Measurements from ENCODE around the gene FERMT3. TPM values are rescaled to one million over a fixed set of nuclear protein-coding genes. Genes with fewer than 3 reads are reported as not detected.

FERMT3 gene
- total RNA-seq, 2 experiments from 2014 or later = 210 to 217 TPM

- CTCF ChIA-PET = interaction anchor here (0.8 to 3.4 kb wide), 18 partner anchors 10 to 1440 kb away, joined by 3 to 36 read pairs (median 6); partner anchors contain the start of genes CCDC88B, ESRRA, FERMT3 and FKBP2
- Mint-ChIP-seq H3K9me3 (ENCODE audit: low read depth) (no peaks in the 10 kb centered on the region), H3K4me1 (peaks cover 40% of the 10 kb centered on the region), H3K27me3 (no peaks in the 10 kb centered on the region), H3K4me3 (peak overlapping the region; percentile 87), H3K36me3 (peaks cover 3% of the 10 kb centered on the region), H3K27ac (peak overlapping the region; percentile 88)
- ATAC-seq (peak; percentile 48), DNase-seq (peak; percentile 85)
These were observed 20.1 kb downstream of the FERMT3 start for GRCh38 chr11:64226507-64227051.

- Mint-ChIP-seq H3K9me3 (ENCODE audit: low read depth) (no peaks in the 10 kb centered on the region), H3K27ac (peak overlapping the region; percentile 88), H3K27me3 (no peaks in the 10 kb centered on the region), H3K4me1 (peaks cover 46% of the 10 kb centered on the region), H3K36me3 (peaks cover 1% of the 10 kb centered on the region), H3K4me3 (peak overlapping the region; percentile 87)
- CTCF ChIA-PET = interaction anchor here (1.1 to 3.4 kb wide), 10 partner anchors 9 to 90 kb away, joined by 3 to 36 read pairs (median 10); partner anchors contain the start of genes ESRRA, FERMT3, PLCB3 and PPP1R14B
- DNase-seq (no peak), ATAC-seq (no peak)
These were observed 21.0 kb downstream of the FERMT3 start for GRCh38 chr11:64227405-64227956.

GRCh38 chr11:64229090-64229743, 22.7 kb downstream of the FERMT3 start:
- ATAC-seq (no peak), DNase-seq (no peak)
- Mint-ChIP-seq H3K4me1 (peaks cover 49% of the 10 kb centered on the region), H3K36me3 (peaks cover 1% of the 10 kb centered on the region), H3K27ac (peak overlapping the region; percentile 85), H3K27me3 (no peaks in the 10 kb centered on the region), H3K9me3 (ENCODE audit: low read depth) (no peaks in the 10 kb centered on the region), H3K4me3 (peak overlapping the region; percentile 76)
- CTCF ChIA-PET = interaction anchor here (0.6 to 3.5 kb wide), 6 partner anchors 22 to 102 kb away, joined by 3 to 18 read pairs (median 4); partner anchors contain the start of genes FERMT3 and PLCB3

- peak overlapping the region; percentile 85 for H3K27ac Mint-ChIP-seq
- ATAC-seq = no peak
- H3K36me3 Mint-ChIP-seq = peaks cover 1% of the 10 kb centered on the region
- DNase-seq = no peak
- CTCF ChIA-PET = interaction anchor here (1.0 to 3.5 kb wide), 4 partner anchors 23 to 102 kb away, joined by 3 to 18 read pairs (median 4); partner anchors contain the start of gene FERMT3
- H3K4me1 Mint-ChIP-seq = peaks cover 45% of the 10 kb centered on the region
- H3K4me3 Mint-ChIP-seq = peak overlapping the region; percentile 76
- no peaks in the 10 kb centered on the region for H3K27me3 Mint-ChIP-seq
- H3K9me3 Mint-ChIP-seq (ENCODE audit: low read depth) = no peaks in the 10 kb centered on the region
These were observed 23.2 kb downstream of the FERMT3 start for GRCh38 chr11:64229744-64230170.

- no peaks in the 10 kb centered on the region for H3K9me3 Mint-ChIP-seq (ENCODE audit: low read depth)
- peak; percentile 62 for ATAC-seq
- H3K4me1 Mint-ChIP-seq = peaks cover 43% of the 10 kb centered on the region
- H3K27me3 Mint-ChIP-seq = no peaks in the 10 kb centered on the region
- peak within 1 kb of the TSS; percentile 85 for H3K27ac Mint-ChIP-seq
- CTCF ChIA-PET = interaction anchor here (1.0 to 3.5 kb wide), 5 partner anchors 15 to 101 kb away, joined by 3 to 18 read pairs (median 5); partner anchors contain the start of gene FERMT3
- H3K4me3 Mint-ChIP-seq = peak within 1 kb of the TSS; percentile 76
- DNase-seq = peak; percentile 95
- H3K36me3 Mint-ChIP-seq = peaks cover 1% of the 10 kb centered on the region
These were observed 23.9 kb downstream of the FERMT3 start, which contains the start of gene DNAJC4 for GRCh38 chr11:64230171-64230984. TSS of gene DNAJC4 (plus strand) at chr11:64230548. CDS start at chr11:64230855, 307 bp downstream.

GRCh38 chr11:64230985-64231365, 24.5 kb downstream of the FERMT3 start:
- no peaks in the 10 kb centered on the region for H3K9me3 Mint-ChIP-seq (ENCODE audit: low read depth)
- H3K4me3 Mint-ChIP-seq = peak overlapping the region; percentile 76
- no peaks in the 10 kb centered on the region for H3K27me3 Mint-ChIP-seq
- peaks cover 1% of the 10 kb centered on the region for H3K36me3 Mint-ChIP-seq
- CTCF ChIA-PET = interaction anchor here (1.0 to 3.5 kb wide), 4 partner anchors 10 to 29 kb away, joined by 3 to 18 read pairs (median 4); partner anchors contain the start of genes FERMT3 and FKBP2
- ATAC-seq (no peak), DNase-seq (no peak)
- H3K4me1 Mint-ChIP-seq = peaks cover 48% of the 10 kb centered on the region
- H3K27ac Mint-ChIP-seq = peak overlapping the region; percentile 85

- Mint-ChIP-seq H3K4me1 (peaks cover 48% of the 10 kb centered on the region), H3K27me3 (no peaks in the 10 kb centered on the region), H3K9me3 (ENCODE audit: low read depth) (no peaks in the 10 kb centered on the region), H3K36me3 (peaks cover 1% of the 10 kb centered on the region), H3K4me3 (peak overlapping the region; percentile 76), H3K27ac (no peak overlapping the region)
- DNase-seq = no peak
- no peak for ATAC-seq
- CTCF ChIA-PET = interaction anchor here (1.0 to 3.5 kb wide), 3 partner anchors 10 to 25 kb away, joined by 4 to 18 read pairs (median 5); partner anchors contain the start of genes FERMT3 and FKBP2
These were observed 25.0 kb downstream of the FERMT3 start for GRCh38 chr11:64231546-64231945.

GRCh38 chr11:64232182-64232966, 25.9 kb downstream of the FERMT3 start:
- ATAC-seq (no peak), DNase-seq (no peak)
- Mint-ChIP-seq H3K27me3 (no peaks in the 10 kb centered on the region), H3K4me3 (peak overlapping the region; percentile 76), H3K9me3 (ENCODE audit: low read depth) (no peaks in the 10 kb centered on the region), H3K4me1 (peaks cover 45% of the 10 kb centered on the region), H3K36me3 (peaks cover 5% of the 10 kb centered on the region), H3K27ac (peak overlapping the region; percentile 23)
- CTCF ChIA-PET = interaction anchor here (1.0 to 3.5 kb wide), 3 partner anchors 9 to 28 kb away, joined by 4 to 18 read pairs (median 5); partner anchors contain the start of genes FERMT3 and FKBP2

GRCh38 chr11:64232967-64233315, 26.4 kb downstream of the FERMT3 start:
- CTCF ChIA-PET = interaction anchor here (0.6 to 1.6 kb wide), 2 partner anchors 29 to 1501 kb away, joined by 4 to 5 read pairs; no protein-coding TSS in a partner anchor
- H3K27me3 Mint-ChIP-seq = no peaks in the 10 kb centered on the region
- H3K36me3 Mint-ChIP-seq = peaks cover 5% of the 10 kb centered on the region
- no peak for DNase-seq
- no peaks in the 10 kb centered on the region for H3K9me3 Mint-ChIP-seq (ENCODE audit: low read depth)
- H3K27ac Mint-ChIP-seq = no peak overlapping the region
- H3K4me3 Mint-ChIP-seq = no peak overlapping the region
- ATAC-seq = no peak
- peaks cover 46% of the 10 kb centered on the region for H3K4me1 Mint-ChIP-seq

- Mint-ChIP-seq H3K36me3 (peaks cover 3% of the 10 kb centered on the region), H3K27ac (peak within 1 kb of the TSS; percentile 73), H3K9me3 (ENCODE audit: low read depth) (no peaks in the 10 kb centered on the region), H3K27me3 (no peaks in the 10 kb centered on the region), H3K4me1 (peaks cover 43% of the 10 kb centered on the region), H3K4me3 (peak within 1 kb of the TSS; percentile 81)
- peak; percentile 80 for DNase-seq
- CTCF ChIA-PET = interaction anchor here (0.7 to 1.6 kb wide), 2 partner anchors 30 to 43 kb away, joined by 3 to 5 read pairs; no protein-coding TSS in a partner anchor
- ATAC-seq = peak; percentile 57
These were observed 27.5 kb downstream of the FERMT3 start, which contains the start of gene VEGFB for GRCh38 chr11:64233913-64234586. TSS of gene VEGFB (plus strand) at chr11:64234584. CDS start at chr11:64234834, 250 bp downstream.

GRCh38 chr11:64234647-64235379, 28.3 kb downstream of the FERMT3 start:
- no peaks in the 10 kb centered on the region for H3K27me3 Mint-ChIP-seq
- DNase-seq (peak; percentile 69), ATAC-seq (peak; percentile 48)
- H3K27ac Mint-ChIP-seq = peak overlapping the region; percentile 73
- peak overlapping the region; percentile 81 for H3K4me3 Mint-ChIP-seq
- peaks cover 3% of the 10 kb centered on the region for H3K36me3 Mint-ChIP-seq
- H3K4me1 Mint-ChIP-seq = peaks cover 38% of the 10 kb centered on the region
- CTCF ChIA-PET = interaction anchor here (0.6 to 2.3 kb wide), 3 partner anchors 17 to 44 kb away, joined by 3 to 7 read pairs (median 6); no protein-coding TSS in a partner anchor
- no peaks in the 10 kb centered on the region for H3K9me3 Mint-ChIP-seq (ENCODE audit: low read depth)

All from activated CD8-positive, alpha-beta memory T cell treated with anti-CD3 and anti-CD28 coated beads, Interleukin-2, amount 10 ng/mL, durations not matched to agents 7 days and 5 days (primary cell).